Ovary (tissue), 3 donors: ENCODE data around the gene RNF34.

Source experiments
- CTCF ChIP-seq, 3 donors: fragments of 450-650 bp in 2 of 3; fragments of 200-600 bp in 1 of 3; IDR thresholded peaks; one replicate each; pipeline versions ENCODE4 v1.5.1 to v1.8.0; 2016 to 2022; ENCODE audit warnings: antibody characterized with exemption in 3 of 3, mild to moderate bottlenecking in 1 of 3
- EP300 ChIP-seq: sonication (generic); formaldehyde crosslinking; IDR thresholded peaks from one replicate; pipeline ENCODE4 v1.6.1; 2017; ENCODE audit warnings: antibody characterized with exemption
- POLR2A ChIP-seq: fragments of 450-650 bp; IDR thresholded peaks from one replicate; pipeline ENCODE4 v1.6.1; 2017; ENCODE audit warnings: antibody characterized with exemption, mild to moderate bottlenecking, moderate library complexity
- donor health status: DM: no; HTN: no; CAD: no.

GRCh38 chr12:121432740-121433480 lies 33.0 kb downstream of the RNF34 start:
- TF ChIP-seq CTCF (IDR thresholded peaks at IDR 0.05) (no peak), EP300 (no peak), POLR2A (no peak)
